GM21360 (cell line): ENCODE results near the gene ZNF317.
"Not testable (repeated sequence)": the region's sequence is repeated elsewhere in the genome, so short reads cannot be mapped to it uniquely, and the experiment has no call there.

Experiments
- ATAC-seq: cut with Tn5 transposase; IDR thresholded peaks from one replicate; pipeline ENCODE4 v1.9.1; 2021; ENCODE audit warnings: mild to moderate bottlenecking, moderate library complexity; ENCODE audit not compliant: unreplicated experiment

ZNF317 gene

DNA sequence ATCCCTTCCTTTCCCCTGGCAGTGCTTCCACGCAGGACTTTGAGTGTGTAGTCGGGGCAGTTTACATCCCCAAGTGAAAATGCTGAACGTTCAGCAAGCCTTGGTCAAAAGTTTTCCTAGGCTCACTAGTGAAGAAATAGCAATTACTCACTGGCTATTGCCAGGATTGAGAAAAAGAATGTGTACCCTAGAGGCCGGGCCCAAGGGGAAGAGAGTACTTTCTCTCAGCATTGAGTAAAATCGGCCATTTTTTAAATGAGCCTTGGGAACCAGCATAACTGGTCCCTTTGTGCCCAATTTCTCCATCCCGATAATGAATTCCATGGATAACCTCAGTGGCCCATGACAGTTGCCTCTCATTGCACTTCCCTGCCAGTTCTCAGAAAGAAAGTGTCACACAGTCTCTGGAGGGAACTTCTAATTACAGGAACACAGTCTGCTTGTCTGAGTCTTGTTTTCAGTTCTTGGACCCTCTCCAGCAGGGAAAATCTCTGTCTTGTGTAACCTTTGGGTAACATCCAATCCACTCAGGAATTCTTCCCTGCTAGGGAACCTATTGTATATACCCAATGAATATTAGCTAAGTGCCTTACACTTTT, 31.3 kb downstream of the ZNF317 start:
- ATAC-seq = no peak

- ATAC-seq = no peak
These were observed 35.1 kb downstream of the ZNF317 start for GRCh38 chr19:9175326-9175725.

- no peak for ATAC-seq
These were observed 38.7 kb downstream of the ZNF317 start, which contains the start of gene OR7D2 for GRCh38 chr19:9178901-9179300. TSS of gene OR7D2 (plus strand) at chr19:9178979. CDS start at chr19:9185782, 6,803 bp downstream.

DNA sequence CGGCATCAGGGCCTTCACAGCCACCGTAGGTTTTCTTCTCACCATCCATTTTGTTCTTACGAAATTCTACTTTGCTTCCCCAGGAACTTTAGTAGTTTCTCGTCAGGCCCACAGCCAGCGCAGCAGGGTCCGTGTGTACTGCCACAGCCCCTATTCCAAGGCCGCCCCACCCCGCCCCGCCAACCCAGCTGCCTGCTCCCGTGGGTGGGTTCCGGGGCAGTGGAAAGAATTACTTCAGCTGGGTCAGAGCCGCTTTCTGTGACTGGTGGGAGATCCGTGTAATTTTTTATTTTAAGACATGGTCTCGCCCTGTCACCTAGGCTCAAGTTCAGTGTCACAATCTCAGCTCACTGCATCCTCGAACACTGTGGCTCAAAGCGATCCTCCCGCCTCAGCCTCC, 42.8 kb downstream of the ZNF317 start:
- no peak for ATAC-seq

- ATAC-seq = no peak
These were observed 47.0 kb downstream of the ZNF317 start for GRCh38 chr19:9187191-9187590.

- ATAC-seq = no peak
These were observed 49.3 kb downstream of the ZNF317 start for GRCh38 chr19:9189535-9189934.

DNA sequence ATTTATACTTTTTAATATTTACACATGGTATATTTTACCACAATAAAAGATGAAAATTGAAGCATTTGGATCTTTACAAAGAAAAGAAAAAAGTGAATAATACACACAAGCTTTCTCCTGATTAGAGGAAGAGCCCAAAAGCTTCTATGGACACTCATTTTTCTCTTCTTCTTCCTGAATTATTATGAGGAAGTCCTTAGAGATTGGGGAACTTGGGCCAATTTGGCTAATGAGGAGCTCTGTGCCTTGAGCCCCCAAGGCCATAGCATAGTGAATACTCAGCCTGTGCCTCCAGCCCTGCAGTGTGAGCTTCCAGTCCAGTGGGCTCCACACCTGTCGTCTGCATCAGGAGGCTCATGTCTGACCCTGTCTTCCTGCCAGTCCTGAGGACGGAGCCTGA, 57.8 kb downstream of the ZNF317 start:
- ATAC-seq = not testable (repeated sequence)

- ATAC-seq = no peak
These were observed 65.4 kb downstream of the ZNF317 start for GRCh38 chr19:9205501-9206113.
